Stimulated activated naive CD8-positive, alpha-beta T cell treated with anti-CD3 and anti-CD28 coated beads, Interleukin-15, amount 100 ng/mL, for 72 hours (primary cell): ENCODE data around the gene TUG1.

Experiments used
- ATAC-seq: fragments of 150-1000 bp; cut with Tn5 transposase; 2 replicates; pipeline ENCODE4 v1.10.0; 2021; ENCODE audit warnings: mild to moderate bottlenecking, moderate library complexity
- DNase-seq, 2 donors: peaks; one replicate each; pipeline ENCODE4 v3.0.0; 2021 to 2022
- H3K27ac Mint-ChIP-seq, 2 donors: one replicate each; pipeline ENCODE4 v1.8.0; 2022; ENCODE audit warnings: mild to moderate bottlenecking in 2 of 2, mixed read lengths in 2 of 2, moderate library complexity in 2 of 2
- H3K27me3 Mint-ChIP-seq: one replicate; pipeline ENCODE4 v1.8.0; 2022; ENCODE audit warnings: mixed read lengths
- H3K4me1 Mint-ChIP-seq: one replicate; pipeline ENCODE4 v1.8.0; 2022; ENCODE audit warnings: mild to moderate bottlenecking, mixed read lengths
- H3K4me3 Mint-ChIP-seq, 2 donors: one replicate each; pipeline ENCODE4 v1.8.0; 2022; ENCODE audit warnings: mild to moderate bottlenecking in 2 of 2, mixed read lengths in 2 of 2, moderate library complexity in 1 of 2
- H3K9me3 Mint-ChIP-seq, 2 donors: one replicate each; pipeline ENCODE4 v1.8.0; 2022; ENCODE audit warnings: mixed read lengths in 2 of 2

The TUG1 gene

GRCh38 chr22:31019191-31019930, 50.3 kb downstream of the TUG1 start:
- no peaks in the 10 kb centered on the region for H3K4me1 Mint-ChIP-seq
- no peaks in the 10 kb centered on the region for H3K27me3 Mint-ChIP-seq
- H3K4me3 Mint-ChIP-seq = no peak overlapping the region
- DNase-seq = no peak
- H3K9me3 Mint-ChIP-seq = no peaks in the 10 kb centered on the region
- H3K27ac Mint-ChIP-seq = no peak overlapping the region
- ATAC-seq = no peak

GRCh38 chr22:31020334-31020733, 51.3 kb downstream of the TUG1 start:
- ATAC-seq (no peak), DNase-seq (no peak)
- H3K4me3 Mint-ChIP-seq = no peak overlapping the region
- H3K4me1 Mint-ChIP-seq = no peaks in the 10 kb centered on the region
- no peaks in the 10 kb centered on the region for H3K27me3 Mint-ChIP-seq
- H3K9me3 Mint-ChIP-seq = no peaks in the 10 kb centered on the region
- H3K27ac Mint-ChIP-seq = no peak overlapping the region

GRCh38 chr22:31022516-31022915, 53.5 kb downstream of the TUG1 start:
- ATAC-seq (no peak), DNase-seq (no peak)
- Mint-ChIP-seq H3K9me3 (no peaks in the 10 kb centered on the region), H3K27ac (no peak overlapping the region), H3K27me3 (no peaks in the 10 kb centered on the region), H3K4me3 (no peak overlapping the region), H3K4me1 (no peaks in the 10 kb centered on the region)
